GM10248 (cell line): ENCODE measurements around the gene SLC35D1.

Source experiments
- CTCF ChIA-PET: fragments of 300-600 bp; sonication (Branson Sonifier 250); formaldehyde crosslinking; extraction: SDS; loops from one replicate; lab custom pipeline; 2021; ENCODE audit warnings: antibody characterized with exemption; lab: Yijun Ruan, JAX
- POLR2A ChIA-PET: fragments of 350-650 bp; sonication (Branson Sonifier 250); formaldehyde crosslinking; extraction: SDS; loops from one replicate; lab custom pipeline; 2020; ENCODE audit warnings: antibody characterized with exemption; lab: Yijun Ruan, JAX
- DNase-seq: peaks from one replicate; pipeline ENCODE4 v3.0.0; 2012; ENCODE audit errors: extremely low spot score
- TF ChIP-seq, protein P1 (sequence below): IDR thresholded peaks from 2 replicates; pipeline ENCODE4 v1.5.1; 2012; ENCODE audit warnings: mild to moderate bottlenecking, low read depth; ENCODE audit errors: extremely low read depth, missing control alignments, control extremely low read depth

The SLC35D1 gene

GRCh38 chr1:67019600-67020136, 34.3 kb downstream of the SLC35D1 start:
- POLR2A ChIA-PET = no interaction called here
- TF ChIP-seq, protein P1, sequence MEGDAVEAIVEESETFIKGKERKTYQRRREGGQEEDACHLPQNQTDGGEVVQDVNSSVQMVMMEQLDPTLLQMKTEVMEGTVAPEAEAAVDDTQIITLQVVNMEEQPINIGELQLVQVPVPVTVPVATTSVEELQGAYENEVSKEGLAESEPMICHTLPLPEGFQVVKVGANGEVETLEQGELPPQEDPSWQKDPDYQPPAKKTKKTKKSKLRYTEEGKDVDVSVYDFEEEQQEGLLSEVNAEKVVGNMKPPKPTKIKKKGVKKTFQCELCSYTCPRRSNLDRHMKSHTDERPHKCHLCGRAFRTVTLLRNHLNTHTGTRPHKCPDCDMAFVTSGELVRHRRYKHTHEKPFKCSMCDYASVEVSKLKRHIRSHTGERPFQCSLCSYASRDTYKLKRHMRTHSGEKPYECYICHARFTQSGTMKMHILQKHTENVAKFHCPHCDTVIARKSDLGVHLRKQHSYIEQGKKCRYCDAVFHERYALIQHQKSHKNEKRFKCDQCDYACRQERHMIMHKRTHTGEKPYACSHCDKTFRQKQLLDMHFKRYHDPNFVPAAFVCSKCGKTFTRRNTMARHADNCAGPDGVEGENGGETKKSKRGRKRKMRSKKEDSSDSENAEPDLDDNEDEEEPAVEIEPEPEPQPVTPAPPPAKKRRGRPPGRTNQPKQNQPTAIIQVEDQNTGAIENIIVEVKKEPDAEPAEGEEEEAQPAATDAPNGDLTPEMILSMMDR = no peak
- DNase-seq = no peak
- CTCF ChIA-PET = interaction anchor here (0.9 to 3.0 kb wide), 11 partner anchors 8 to 513 kb away, joined by 3 to 13 read pairs (median 4); no protein-coding TSS in a partner anchor

GRCh38 chr1:67019121-67019520, 34.8 kb downstream of the SLC35D1 start:
- TF ChIP-seq, protein P1 = no peak
- CTCF ChIA-PET = interaction anchor here (1.0 to 3.0 kb wide), 9 partner anchors 8 to 513 kb away, joined by 3 to 13 read pairs (median 4); no protein-coding TSS in a partner anchor
- no peak for DNase-seq
- POLR2A ChIA-PET = no interaction called here

GRCh38 chr1:67018574-67018973, 35.4 kb downstream of the SLC35D1 start:
- ChIA-PET POLR2A (no interaction called here), CTCF (interaction anchor here (0.7 to 2.6 kb wide), 5 partner anchors 10 to 127 kb away, joined by 3 to 13 read pairs (median 3); no protein-coding TSS in a partner anchor)
- TF ChIP-seq, protein P1 = no peak

GRCh38 chr1:67013573-67013972, 40.4 kb downstream of the SLC35D1 start:
- TF ChIP-seq, protein P1 = no peak
- POLR2A ChIA-PET = no interaction called here
- no peak for DNase-seq
- CTCF ChIA-PET = interaction anchor here (1.2 to 4.7 kb wide), 4 partner anchors 10 to 135 kb away, joined by 4 to 21 read pairs (median 6); no protein-coding TSS in a partner anchor

More at GRCh38 chr1:67018574-67018973, 35.4 kb downstream of the SLC35D1 start:
- no peak for DNase-seq

DNA sequence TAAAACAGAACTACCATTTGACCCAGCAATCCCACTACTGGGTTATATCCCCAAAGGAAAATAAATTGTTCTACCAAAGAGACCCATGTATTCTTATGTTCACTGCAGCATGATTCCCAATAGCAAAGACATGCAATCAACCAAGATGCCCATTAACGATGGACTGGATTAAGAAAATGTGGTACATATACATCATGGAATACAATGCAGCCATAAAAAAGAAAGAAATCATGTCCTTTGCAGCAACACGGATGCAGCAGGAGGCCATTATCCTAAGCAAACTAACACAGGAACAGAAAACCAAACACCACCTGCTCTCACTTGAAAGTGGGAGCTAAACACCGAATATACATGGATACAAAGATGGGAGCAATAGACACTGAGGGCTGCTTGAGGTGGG, 44.2 kb downstream of the SLC35D1 start:
- ChIA-PET POLR2A (no interaction called here), CTCF (no interaction called here)
- DNase-seq = no peak
- TF ChIP-seq, protein P1 = no peak

GRCh38 chr1:67005068-67005467, 48.9 kb downstream of the SLC35D1 start:
- TF ChIP-seq, protein P1 = no peak
- no peak for DNase-seq
- ChIA-PET CTCF (interaction anchor here (1.1 to 2.0 kb wide), 3 partner anchors 9 to 209 kb away, joined by 3 to 12 read pairs (median 5); no protein-coding TSS in a partner anchor), POLR2A (no interaction called here)
